HuH-7 (cell line): ENCODE data around the gene NR5A1.
A peak's percentile ranks its signal among the peaks of the same experiment; 100 is the strongest.

Experiments used
- DNase-seq: peaks from one replicate; pipeline ENCODE4 v3.0.0; 2011; ENCODE audit warnings: low spot score

Gene NR5A1

DNA sequence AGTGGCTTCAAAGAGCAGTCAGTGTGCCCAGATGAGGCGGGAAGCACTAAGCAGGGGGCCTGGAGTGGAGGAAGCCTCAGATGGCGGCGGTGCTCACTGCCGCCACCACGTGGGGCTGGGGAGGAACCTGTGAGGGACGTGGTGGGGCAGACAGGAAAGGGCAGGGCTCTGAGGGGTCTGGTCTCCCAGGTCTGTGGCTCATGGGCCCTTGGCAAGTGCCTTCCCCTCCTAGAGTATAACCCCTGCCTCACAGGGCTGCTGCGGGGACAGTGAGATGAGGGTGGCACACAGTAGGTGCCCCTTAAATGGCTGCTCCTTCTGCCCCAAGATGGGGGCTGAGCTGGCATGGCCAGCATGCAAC lies 26.6 kb downstream of the NR5A1 start:
- DNase-seq, result peak; percentile 99

DNA sequence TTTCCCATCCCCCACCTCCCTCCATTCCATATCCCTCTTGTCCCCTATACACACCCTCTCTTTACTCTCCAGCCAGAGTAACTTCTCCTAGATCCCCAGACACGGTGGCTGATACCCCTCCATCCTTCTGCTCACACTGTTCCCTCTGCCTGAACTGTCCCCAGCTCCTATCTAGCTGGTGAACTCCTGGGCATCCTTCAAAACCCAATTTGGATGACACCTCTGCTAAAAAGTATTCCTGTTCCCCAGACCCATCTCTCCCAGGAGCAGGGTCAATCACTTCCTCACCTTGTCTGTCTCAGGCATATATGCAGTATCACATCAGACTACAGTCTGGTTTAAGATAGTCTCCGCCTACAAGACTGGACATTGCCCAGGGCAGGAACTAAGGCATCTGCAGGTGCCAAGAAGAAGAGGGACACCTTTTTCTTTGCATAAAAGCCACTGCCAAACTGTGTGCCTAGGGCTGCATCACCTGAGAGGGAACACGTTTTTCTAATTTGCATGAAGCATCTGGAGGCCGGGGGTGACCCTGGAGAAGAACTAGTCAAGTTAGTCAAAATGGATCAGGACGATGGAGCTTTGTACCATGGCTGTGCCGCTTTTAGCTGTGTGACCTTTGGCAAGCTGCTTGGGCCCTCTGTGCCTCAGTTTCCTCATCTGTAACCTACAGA lies 27.1 kb downstream of the NR5A1 start:
- no peak for DNase-seq

DNA sequence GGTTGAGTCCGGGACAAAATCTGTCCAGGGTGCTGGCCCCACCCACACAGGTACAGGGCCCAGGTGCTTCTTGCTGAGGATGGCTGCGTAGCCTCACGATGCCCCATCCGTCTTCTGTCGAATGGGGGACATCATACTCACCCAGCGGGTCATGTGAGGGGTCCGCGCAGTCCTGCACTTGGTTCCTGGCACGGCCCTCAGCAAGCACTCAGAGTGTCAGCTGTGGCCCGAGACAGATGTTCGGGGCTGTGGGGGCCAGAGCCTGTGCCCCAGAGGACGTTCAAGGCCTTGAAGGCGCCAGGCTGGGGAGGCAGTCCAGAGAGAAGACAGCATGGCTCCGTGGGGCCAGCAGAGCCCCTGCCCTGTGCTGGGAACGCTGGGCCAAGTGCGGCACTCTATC lies 27.8 kb downstream of the NR5A1 start:
- DNase-seq, result no peak

DNA sequence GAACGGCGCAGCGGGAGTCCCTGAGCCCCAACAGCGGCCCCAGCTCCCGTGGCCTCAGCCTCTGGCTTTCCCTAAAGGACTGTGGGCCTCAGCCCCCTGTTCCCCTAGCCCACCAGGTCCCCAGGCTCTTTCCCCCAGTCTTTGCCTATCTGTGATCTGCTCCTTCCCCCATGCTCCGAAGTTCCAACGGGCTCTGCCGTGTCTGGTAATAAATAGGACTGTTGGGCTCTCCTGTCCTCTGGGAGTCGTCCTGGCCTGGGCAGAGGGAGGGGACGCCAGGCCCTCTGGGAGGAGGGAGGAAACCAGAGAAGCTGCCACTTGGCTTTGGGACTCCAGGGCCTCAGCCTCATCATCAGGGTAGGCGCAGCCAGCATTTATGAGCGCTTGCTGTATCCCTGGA lies 28.8 kb downstream of the NR5A1 start:
- DNase-seq, result no peak

DNA sequence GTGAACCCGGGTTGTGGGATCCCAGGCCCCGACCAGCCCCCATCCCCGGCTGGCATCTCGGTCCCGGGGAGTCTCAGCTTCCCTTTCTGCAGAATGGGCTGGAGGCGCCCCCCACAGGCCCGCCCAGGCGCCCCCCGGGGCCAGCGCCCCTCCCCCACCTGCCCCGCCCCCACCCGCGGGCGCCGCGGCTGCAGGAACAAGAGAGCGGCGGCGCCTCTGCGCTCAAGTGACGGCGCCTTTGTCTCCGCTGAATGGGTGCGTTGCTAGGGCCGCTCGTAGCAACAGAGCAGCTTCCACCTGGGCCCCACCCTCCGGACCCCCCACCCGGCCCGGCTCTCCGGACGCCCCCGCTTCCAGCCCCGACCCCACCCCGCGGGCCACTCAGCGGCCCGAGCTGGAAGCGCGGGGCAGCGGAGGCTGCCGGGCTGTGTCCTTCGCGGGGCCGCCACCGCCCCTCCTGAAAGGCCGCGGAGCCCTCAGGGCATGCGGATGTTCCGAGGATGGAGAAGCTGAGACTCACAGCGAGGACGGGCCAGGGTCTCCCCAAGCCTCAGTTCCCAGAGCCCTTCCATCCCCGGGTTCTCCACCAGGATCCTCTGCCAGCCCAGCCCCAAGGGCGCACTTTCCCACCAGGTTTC lies 29.4 kb downstream of the NR5A1 start:
- peak; percentile 62 for DNase-seq

DNA sequence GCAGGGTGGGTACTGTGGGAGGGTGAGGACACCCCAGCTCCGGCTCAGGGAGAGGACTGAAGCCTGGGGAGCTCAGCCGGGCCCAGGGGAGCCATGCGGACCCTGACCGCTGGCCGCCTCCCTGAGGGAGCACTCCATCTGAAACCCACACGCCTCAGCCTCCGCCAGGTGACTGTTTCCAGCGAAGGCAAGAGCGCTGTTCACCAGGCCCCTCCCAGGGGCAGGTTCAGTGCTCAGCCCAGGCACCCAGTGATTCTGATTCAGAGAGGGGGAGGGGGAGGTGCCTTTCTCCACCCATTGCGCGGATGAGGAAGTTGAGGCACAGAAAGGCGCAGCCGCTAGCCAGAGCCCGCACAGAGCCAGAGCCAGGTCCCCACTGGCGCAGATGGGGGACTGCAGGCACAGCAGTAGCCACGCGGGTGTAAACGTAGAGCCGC lies 30.0 kb downstream of the NR5A1 start:
- DNase-seq, result peak; percentile 68

DNA sequence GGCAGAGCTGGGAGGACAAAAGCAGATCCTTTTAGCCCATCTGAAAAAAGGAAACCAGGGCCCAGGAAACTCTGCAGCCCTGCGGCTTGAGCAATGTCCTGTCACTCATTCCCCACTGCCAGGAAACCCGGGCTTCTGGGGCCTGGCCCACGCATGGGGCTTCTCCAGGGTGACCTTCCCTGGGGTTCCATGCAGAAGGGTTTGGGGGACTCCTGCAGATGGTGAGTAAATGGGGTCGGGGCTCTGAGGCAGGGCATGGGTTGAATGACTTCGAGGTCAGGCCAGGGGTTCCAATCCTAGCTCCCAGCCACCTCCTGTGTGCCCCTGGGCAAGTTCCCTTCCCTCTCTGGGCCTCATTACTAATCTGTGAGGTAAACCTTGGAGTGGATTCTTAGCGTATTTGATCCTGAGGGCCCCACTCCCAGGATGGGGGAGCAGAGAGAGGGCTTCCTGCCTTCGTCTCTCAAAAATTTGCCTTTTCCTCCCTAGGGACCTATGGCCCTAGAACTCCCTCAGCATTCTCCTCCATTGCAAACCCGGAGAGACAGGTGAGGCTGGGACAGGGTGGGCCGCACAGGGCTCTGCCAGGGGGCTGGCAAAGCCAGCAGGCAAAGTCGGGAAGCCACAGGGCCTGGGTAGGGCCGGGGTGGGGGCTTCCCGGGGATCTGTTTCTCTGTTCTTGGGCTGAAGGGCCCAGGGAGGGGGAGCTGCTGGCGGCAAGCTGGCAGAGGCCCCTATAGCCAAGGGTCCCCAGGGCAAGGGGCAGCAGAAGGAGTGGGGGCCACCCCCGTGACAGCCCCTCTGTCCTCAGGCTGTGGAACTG lies 31.1 kb downstream of the NR5A1 start:
- no peak for DNase-seq

DNA sequence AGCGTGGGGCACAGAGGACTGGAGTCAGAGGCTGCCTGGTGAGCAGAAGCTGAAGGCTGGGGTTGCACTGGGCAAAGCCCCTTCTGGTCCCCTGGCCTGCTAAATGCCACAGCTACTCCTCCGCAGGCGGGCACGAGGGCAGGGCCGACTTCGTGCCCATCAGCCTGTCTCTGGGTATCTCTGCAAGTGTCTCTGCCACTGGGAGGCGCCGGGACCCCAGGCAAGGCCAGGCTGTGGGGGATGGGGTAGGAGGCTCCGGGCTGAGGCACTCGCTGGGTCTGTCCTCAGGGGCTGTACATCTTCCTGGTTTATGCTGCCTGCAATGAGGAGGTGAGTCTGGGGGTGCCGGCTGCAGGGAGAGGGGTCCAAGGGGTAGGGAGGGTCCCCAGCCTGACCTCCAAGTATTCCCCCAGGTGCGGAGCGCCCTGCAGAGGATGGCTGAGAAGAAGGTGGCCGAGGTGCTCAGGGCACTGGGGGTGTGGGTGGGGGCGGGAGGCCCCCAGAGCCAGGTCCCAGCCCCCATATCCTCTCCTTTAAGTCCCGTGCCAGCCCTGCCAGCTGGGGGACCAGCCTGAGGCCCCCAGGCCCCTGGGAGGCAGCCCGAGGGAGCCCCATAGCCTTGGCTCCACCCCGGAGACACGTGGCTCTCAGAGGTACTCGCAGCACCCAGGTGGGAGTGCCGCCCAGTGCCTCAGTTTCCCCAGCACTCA lies 31.9 kb downstream of the NR5A1 start:
- DNase-seq, result peak; percentile 72

DNA sequence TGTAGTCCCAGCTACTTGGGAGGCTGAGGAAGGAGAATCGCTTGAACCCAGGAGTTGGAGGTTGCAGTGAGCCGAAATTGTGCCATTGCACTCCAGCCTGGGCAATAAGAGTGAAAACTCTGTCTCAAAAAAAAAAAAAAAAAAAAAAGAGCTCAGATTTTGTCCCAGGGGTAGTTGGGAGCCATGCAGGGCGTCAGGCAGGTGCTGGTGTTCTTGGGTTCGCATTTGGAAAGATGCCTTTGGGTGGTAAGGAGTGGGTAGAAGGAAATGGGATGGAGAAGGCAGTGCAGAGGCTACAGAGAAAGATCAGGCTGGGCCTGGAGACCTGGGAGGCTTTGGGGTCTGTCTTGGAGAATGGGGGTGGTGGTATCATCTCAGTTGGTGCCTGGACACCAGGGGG lies 33.0 kb downstream of the NR5A1 start:
- no peak for DNase-seq

DNA sequence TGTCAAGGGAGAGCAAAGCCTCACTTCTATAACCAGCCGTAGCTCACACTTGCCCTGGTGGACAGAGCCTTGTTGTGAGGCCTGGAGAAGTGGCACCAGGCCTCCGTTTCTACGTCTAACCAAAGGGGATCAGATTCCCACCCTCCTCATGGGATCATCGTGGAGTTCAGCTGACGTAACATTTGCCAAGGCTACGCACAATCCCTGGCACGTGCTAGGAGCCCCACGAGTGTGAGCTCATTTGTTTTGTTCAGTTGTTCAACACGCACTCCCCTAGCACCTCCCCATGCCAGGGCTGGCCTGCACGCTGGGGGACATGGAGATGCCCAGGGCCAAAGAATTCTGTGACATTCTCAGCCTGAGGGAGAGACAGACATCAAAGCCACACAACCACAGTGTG lies 33.9 kb downstream of the NR5A1 start:
- no peak for DNase-seq

DNA sequence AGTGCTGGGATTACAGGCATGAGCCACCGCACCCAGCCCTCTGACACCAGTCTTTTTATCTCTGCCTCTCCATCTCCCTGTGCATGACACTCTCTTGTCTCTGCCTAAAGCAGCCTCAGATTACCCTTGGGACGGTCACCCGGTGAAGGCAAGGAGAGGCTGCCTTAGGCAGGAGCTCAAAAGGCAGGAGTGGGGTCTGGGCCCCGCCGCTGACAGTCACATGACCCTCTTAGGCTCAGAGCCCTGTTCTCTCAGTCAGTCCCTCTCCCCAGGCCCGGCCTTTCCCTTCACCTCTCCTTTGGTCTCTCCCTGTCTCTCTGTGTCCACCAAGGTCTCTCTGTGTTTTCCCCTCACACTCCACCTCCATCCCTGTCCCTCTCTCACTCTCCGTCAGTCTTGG lies 34.4 kb downstream of the NR5A1 start:
- no peak for DNase-seq

DNA sequence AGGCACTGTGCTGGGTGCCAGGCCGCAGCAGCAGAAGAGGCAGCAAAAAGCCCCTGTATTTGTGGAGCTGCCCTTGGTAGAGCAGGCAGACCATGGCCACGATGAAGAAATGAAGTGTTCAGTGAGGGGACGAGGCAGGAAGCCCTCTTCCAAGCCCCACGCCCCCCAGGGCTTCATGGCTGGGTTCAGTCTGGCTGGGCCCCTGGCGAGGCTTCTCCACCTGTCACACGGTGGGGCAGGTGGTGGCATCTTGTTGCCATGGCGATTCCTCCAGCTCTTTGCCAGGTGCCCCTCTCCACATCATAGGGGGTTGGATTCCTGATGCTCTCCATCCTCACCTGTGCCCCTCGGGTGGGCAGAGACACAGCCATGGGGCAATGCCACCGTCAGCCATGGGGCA lies 35.4 kb downstream of the NR5A1 start:
- DNase-seq, result no peak

DNA sequence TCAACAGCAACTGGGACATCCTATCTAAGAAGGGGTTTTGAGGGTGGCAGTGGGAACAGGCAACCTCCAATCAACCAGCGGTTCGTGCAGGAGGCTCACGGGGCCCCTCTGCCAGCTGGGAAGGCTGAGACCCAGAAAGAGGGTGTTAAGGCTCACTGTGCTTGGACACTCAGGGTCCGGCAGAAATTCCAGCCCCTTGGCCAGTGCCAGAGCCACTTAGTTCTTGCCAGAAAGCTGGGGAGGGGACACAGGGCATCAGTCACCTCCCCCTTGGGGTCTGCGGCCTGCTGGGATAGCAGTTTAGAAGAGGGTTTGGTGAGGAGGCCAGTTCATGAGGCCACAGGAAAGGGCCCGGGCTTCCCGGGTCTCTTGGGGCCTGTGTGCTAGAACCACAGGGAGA lies 36.5 kb downstream of the NR5A1 start:
- no peak for DNase-seq

DNA sequence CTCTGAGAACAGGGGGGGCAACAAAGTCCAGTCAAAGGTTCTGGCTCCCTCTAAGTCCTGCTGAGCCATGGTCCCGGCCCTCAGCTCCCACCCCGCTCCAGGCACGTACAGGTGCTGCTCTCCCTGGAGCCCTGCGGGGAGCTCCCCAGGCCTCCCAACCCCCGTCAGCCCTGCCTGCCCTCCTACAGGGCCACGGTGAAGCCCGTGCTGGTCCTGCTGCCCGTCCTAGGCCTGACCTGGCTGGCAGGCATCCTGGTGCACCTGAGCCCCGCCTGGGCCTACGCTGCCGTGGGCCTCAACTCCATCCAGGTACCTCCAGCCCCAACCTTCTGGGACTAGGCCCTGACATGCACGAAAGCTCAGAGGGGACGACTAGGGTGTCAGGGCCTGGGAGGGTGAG lies 36.9 kb downstream of the NR5A1 start:
- no peak for DNase-seq

DNA sequence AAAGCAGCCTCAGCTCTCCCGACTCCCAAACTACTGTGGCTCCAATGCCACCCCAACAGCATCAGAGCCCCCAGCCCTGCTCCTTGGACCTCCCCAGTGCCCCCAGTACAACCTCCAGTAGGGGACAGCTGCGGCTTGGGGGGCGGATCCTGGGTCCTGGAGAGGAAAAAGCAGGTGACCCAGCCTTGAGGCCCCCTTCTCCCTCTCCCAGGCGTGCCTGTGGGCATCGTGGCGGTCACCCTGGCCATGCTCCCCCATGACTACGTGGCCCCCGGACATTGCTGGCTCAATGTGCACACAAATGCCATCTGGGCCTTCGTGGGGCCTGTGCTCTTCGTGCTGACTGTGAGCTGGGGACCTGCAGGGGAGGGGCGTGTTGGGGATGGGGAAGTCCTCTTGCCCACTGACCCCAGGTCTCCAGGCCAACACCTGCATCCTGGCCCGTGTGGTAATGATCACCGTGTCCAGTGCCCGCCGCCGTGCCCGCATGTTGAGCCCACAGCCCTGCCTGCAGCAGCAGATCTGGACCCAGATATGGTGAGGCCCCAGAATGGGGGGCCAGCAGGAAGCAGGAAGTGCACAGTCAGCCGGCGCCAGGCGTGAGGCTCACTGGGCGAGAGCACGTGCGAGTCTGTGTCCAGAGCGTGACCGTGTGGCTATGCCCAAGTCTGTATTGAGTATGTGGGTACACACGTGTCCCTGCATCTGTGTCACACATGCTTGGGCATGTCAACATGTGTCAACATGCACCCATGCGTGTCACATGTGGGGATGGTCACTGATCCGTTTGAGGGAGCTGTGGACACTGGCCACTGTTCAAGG lies 38.0 kb downstream of the NR5A1 start:
- DNase-seq, result no peak

DNA sequence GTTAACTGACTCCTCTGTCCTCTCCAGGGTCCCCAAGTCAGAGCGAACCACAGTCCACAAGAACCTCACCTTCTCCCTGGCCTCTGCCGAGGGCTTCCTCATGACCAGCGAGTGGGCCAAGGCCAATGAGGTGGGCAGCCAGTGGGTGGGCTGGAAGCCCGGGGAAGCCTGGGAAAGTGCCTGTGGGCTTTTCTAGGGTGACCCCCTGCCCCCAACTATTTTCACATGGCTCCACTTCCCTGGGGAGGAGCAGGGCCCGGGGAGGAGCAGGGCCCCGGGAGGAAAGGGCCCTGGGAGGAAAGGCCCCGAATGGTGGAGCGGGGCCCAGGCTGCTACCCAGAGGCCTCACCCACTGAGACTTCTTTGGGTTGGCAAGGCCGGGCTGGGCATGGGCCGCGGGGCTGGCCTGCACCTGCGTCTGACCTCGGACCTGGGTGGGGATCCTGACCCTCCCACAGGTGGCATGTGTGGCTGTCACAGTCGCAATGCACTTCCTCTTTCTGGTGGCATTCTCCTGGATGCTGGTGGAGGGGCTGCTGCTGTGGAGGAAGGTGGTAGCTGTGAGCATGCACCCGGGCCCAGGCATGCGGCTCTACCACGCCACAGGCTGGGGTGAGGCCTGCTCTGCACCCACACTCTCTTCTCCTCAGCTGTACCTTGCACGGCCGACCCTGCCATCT lies 39.0 kb downstream of the NR5A1 start:
- DNase-seq, result no peak

DNA sequence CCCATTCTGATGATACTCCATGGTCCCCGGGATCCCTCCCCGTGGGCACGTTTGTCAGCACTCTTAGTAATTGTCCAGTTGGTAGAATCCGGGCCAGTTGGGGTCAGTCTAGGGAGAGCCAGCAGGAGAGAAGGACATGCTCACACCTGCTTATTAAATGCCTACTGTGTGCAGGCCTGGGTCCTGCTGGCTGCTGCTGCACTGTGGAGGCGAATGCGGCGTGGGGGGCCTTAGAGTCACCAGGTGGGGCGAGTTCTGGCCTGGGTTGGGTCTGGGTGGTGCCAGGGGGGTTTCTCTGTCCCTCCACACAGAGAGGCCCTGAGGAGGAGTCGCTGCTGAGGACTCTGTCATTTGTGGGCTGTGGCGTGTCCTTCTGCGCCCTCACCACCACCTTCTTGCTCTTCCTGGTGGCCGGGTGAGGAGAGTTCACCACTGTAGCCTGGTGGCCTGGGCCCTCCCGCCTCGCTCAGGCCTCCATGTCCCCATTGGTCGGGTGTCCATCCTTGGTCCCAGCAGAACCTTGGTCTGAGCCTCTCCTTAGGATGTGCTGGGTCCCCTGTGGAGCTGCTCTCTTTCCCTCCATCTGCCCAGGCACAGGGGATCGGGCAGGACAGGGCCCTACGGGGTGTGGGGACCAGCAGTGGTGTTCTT lies 39.7 kb downstream of the NR5A1 start:
- DNase-seq, result no peak

DNA sequence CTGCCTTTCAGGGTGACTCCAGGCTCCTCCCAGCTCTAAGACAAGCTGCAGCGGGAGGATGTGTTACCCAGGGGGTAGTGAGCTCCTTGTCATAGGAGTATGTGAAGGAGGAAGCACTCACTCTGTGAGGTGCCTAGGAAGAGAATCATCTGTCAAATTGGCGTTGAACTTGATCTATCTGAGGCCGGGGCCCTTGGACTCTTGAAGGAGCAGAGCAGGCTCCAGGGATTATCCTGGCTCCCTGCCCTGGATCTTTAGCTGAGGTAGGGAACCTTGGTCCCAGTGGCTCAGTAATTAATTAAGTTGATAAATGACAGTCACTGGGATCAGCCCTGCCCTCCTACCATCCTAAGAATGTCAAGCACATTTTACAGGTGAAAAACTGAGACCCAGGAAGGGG lies 41.5 kb downstream of the NR5A1 start:
- DNase-seq, result no peak

DNA sequence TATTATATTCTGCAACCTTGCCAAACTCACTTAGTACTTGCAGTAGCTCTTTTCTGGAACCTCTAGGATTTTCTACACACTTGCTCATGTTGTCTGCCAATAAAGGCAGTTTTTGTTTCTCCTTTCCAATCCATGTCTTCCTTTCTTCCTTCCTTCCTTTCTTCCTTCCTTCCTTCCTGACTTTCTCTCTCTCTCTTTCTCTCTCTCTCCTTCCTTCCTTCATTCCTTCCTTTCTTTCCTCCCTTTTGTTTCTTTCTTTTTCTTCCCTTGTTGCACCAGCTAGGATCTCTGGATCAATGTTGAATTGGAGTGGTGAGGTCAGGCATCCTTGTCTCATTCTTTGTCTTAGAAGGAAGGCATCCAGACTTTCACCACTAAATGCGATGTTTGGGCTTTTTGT lies 44.5 kb downstream of the NR5A1 start:
- DNase-seq, result no peak

DNA sequence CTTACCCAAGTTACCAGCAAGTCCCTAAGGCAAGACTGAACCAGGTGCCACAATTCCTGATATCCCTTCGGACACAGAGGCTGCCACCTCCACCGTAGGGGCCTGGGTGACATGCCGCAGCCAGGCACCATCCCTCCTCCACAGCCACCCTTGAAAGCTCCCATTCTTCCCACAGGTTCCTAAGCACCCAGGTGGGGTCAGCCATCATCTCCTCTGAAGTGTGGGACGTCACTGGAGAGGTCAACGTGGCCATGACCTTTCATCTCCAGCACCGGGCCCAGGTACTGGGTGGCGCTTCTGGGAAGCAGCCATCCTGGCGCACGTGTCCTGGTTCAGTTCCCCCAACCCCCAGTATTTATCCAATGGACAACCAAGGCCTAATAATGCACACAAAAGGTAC lies 48.8 kb downstream of the NR5A1 start:
- DNase-seq, result no peak
